A673 (cell line): ENCODE measurements around the gene PTGIS.

Experiments
- EZH2 ChIP-seq: fragments of 200-600 bp; sonication (generic); IDR thresholded peaks from 2 replicates; pipeline ENCODE4 v1.6.1; 2017; ENCODE audit warnings: borderline replicate concordance, low read depth, mild to moderate bottlenecking, mixed read lengths, antibody characterized with exemption, low read length; ENCODE audit not compliant: poor library complexity, severe bottlenecking
- TF ChIP-seq, protein P1 (sequence below): fragments of 300-800, 200-600 bp; sonication (generic); conservative IDR thresholded peaks from 2 replicates; pipeline ENCODE4 v1.5.1; 2017; ENCODE audit warnings: low read depth, mild to moderate bottlenecking, antibody characterized with exemption, low read length, moderate library complexity, mixed read lengths

DNA sequence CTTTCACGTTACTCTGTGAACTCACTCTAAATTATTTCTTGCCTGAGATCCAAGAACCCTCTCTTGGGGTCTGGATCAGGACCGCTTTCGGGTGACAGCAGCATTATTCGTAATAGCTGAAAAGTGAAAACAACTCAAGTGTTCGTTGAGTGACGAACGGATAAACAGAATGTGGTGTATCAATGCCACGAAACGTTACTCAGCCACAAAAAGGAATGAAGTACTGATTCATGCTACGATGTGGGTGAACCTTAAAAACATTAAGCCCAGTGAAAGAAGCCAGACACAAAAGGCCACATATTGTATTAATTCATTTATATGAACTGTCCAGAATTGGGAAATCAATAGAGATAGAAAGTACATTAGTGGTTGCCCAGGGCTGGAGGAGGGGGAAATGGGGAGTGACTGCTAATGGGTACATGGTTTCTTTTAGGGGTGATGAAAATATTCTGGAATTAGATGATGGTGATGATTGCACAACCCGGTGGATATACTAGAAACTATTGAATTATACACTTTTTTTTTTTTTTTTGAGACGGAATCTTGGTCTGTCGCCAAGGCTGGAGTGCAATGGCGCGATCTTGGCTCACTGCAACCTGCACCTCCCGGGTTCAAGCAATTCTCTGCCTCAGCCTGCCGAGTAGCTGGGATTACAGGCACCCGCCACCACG, 8.4 kb downstream of the PTGIS start:
- TF ChIP-seq, protein P1, sequence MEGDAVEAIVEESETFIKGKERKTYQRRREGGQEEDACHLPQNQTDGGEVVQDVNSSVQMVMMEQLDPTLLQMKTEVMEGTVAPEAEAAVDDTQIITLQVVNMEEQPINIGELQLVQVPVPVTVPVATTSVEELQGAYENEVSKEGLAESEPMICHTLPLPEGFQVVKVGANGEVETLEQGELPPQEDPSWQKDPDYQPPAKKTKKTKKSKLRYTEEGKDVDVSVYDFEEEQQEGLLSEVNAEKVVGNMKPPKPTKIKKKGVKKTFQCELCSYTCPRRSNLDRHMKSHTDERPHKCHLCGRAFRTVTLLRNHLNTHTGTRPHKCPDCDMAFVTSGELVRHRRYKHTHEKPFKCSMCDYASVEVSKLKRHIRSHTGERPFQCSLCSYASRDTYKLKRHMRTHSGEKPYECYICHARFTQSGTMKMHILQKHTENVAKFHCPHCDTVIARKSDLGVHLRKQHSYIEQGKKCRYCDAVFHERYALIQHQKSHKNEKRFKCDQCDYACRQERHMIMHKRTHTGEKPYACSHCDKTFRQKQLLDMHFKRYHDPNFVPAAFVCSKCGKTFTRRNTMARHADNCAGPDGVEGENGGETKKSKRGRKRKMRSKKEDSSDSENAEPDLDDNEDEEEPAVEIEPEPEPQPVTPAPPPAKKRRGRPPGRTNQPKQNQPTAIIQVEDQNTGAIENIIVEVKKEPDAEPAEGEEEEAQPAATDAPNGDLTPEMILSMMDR = no peak
- no peak for TF ChIP-seq EZH2
